GM21423 (cell line): Measurements from ENCODE around the gene ZNF492.
"Not testable (repeated sequence)": the region's sequence is repeated elsewhere in the genome, so short reads cannot be mapped to it uniquely, and the experiment has no call there.

Experiments
- ATAC-seq: cut with Tn5 transposase; IDR thresholded peaks from one replicate; pipeline ENCODE4 v1.9.1; 2021; ENCODE audit warnings: mild to moderate bottlenecking, moderate library complexity; ENCODE audit not compliant: unreplicated experiment

Gene ZNF492

DNA sequence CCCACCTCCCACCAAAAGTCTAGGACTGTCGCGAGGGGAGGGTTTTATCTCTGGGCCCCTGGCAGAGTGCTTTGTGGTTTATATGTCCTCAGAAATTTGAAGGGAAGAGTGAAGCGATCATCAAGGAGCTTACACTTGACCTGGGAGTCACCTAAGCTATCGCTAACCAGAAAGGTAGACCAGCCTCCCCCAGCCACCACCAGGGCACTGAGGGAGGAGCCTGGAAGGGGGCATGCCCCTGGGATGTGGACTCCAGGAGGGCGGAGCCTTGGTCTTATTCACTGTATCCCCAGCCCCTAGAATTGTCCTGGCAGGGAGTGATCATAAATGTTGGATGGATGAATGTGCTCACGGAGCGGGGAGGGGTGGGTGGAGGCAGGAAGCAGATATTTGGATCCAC, 16.9 kb upstream of the ZNF492 start:
- not testable (repeated sequence) for ATAC-seq

- no peak for ATAC-seq
These were observed 16.4 kb upstream of the ZNF492 start for GRCh38 chr19:22617614-22618320.

DNA sequence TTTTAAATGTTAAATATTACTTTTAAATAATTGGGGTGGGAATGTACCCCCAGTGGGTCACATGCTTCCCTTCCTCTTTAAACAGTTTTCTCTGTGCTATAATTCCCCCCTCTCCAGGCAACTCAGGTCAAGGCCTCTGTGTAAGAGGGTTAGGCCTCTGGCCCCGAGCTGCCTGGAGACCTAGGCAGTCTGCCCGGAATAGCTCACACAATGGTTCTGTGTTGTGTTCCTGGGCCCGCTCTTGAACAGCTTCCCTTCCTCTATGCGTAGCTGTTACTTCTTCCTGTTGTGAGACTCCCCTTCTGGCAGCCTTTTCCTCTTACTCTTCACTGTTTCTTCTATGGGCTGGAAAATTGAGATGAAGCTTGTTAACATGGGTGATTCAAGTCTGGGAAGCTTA, 14.8 kb upstream of the ZNF492 start:
- ATAC-seq, result no peak

DNA sequence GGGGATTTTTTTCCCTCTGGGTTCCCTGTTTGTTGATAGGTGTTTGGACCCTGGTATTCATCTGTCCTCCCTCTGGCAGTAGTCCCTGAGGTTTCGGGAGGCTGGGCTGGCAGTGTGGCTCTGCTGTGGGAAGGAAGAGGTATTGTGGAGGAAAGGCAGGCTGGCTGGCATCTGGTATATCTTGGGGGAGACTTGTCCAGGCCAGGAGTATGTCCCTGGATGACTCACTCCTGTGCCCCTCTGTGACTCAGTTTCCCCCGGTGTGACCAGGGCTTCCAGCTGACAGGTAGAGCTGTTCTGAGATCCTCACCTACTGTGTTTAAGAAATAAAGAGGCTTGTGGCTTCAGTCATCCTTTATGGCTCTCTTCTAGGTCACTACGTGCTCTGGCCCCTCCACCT, 14.2 kb upstream of the ZNF492 start:
- no peak for ATAC-seq

- no peak for ATAC-seq
These were observed 13.7 kb upstream of the ZNF492 start for GRCh38 chr19:22620401-22620800.

DNA sequence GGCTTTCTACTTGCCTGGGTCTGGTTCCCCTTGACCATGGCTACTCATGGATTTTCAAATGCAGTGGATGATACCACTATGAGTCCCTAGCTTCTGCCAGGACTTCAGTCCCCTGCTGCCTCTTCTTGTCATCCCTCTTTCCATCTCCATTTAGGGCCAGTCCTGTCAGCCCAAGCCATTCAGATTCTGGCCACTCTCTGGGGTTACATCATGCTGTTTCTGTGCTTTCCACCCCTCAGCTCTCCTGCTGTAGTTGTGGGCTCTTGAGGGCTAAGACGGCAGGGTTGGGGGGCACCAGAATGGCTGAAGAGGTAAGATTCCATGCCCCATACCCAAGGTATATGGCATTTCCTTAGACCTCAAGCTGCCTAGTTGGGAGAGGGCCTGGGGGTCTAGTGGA, 13.2 kb upstream of the ZNF492 start:
- no peak for ATAC-seq

DNA sequence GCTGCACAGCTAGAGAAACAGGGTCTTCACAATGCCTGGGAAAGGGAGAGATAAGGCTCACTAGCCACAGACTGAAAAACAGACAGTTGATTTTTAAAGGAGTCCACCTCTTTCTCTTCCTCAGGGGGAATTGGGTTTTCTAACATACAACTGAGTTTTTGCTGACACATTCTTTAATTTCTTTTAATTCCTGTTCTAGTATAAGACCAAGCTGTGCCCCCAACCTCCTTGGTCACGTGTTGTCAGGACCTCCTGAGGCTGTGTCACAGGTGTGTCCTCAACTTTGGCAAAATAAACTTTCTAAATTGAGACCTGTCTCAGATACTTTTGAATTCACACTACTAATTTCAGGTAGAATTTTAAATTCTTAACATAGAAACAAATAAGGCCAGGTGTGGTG, 12.1 kb upstream of the ZNF492 start:
- no peak for ATAC-seq

GRCh38 chr19:22622901-22623840, 11.0 kb upstream of the ZNF492 start:
- no peak for ATAC-seq

DNA sequence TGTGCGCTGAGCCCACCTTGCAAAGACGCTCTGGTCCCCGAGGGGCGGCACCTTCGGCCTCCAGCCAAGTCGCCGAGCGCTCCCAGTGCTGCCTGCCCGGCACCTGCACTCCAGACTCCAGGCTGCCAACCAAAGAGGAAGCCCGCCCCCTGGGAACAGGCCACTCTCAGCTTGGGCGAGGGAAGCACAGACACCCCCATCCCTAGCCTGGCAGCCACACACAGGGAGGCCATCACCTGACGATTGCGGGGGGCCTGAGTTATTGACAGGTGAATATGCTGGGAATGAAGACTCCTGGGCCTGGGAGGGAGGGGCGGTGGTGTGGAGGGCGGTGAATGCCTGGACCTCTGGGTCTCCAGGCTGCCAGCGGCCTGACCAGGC, 10.3 kb upstream of the ZNF492 start:
- ATAC-seq, result no peak

DNA sequence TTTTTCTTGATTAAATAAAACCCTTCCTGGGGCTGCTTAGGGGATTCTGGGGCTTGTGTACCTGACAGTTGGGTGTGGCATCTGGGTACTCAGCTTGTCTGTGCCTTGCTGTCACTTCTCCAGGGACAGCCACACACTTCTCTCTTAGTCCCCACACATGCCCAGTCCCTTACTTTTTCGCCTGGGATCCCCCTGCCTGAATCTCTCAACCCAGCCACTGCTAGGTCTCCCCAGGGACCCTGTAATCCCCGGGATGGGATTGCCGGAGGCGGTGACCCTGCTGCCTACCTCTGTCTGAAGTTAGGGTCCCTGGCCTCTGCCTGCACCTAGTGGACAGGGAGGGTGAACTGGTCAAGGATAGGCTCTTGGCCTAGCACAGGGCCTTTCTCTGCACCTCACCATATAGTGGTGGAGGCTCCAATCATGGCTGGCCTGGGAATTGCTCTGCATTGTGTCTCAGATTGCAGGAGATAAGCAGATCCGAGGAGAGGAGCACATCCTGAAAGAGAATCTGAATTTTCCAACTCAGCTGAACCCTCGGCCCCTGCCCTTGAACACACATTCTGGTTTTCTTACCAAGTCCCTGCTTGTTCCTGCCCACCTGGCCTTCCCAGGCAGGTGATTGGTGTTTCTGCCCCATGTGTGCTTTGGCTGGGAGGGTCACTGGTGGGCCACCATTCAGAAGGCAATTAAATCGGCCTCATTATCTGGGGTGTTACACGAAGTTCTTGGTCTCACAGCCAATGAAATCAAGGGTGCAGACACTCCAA, 8.7 kb upstream of the ZNF492 start:
- no peak for ATAC-seq

DNA sequence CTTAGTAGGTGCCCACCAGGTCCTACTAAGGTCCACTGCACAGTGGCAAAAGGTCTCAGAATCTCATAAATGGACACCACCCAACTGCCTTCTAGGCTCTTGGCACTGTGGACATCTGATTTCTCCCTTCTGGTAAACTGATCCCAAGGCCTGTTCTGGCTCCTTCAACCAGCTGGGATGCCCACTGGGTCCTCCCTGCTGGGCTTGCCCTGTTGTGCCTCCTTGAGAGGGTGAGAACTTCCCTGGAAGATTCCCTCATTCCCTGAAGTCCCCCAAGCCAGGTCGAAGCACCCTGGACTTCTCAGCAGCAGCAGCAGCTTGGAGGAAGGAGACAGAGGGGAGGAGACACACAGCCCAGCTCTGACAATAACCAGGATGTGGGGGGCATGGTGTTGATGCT, 6.6 kb upstream of the ZNF492 start:
- ATAC-seq, result no peak

- no peak for ATAC-seq
These were observed 5.7 kb upstream of the ZNF492 start for GRCh38 chr19:22628401-22628800.

- no peak for ATAC-seq
These were observed 315 bp downstream of the ZNF492 start for GRCh38 chr19:22634450-22634827.

DNA sequence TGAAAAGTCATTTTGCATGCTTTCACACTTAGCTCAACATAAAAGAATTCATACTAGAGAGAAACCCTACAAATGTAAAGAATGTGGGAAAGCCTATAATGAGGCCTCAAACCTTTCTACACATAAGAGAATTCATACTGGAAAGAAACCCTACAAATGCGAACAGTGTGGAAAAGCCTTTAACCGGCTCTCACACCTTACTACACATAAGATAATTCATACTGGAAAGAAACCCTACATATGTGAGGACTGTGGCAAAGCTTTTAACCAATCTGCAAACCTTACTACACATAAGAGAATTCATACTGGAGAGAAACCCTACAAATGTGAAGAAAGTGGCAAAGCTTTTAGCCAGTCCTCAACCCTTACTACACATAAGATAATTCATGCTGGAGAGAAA, 51.4 kb downstream of the ZNF492 start:
- not testable (repeated sequence) for ATAC-seq

GRCh38 chr19:22702661-22703060, 68.5 kb downstream of the ZNF492 start:
- ATAC-seq, result not testable (repeated sequence)

DNA sequence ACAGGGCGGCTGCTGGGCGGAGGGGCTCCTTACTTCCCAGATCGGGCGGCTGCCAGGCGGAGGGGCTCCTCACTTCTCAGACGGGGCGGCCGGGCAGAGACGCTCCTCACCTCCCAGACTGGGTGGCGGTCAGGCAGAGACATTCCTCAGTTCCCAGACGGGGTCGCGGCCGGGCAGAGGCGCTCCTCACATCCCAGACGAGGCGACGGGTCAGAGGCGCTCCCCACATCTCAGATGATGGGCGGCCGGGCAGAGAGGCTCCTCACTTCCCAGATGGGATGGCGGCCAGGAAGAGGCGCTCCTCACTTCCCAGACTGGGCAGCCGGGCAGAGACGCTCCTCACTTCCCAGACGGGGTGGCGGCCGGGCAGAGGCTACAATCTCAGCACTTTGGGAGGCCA, 69.0 kb downstream of the ZNF492 start:
- ATAC-seq, result not testable (repeated sequence)

DNA sequence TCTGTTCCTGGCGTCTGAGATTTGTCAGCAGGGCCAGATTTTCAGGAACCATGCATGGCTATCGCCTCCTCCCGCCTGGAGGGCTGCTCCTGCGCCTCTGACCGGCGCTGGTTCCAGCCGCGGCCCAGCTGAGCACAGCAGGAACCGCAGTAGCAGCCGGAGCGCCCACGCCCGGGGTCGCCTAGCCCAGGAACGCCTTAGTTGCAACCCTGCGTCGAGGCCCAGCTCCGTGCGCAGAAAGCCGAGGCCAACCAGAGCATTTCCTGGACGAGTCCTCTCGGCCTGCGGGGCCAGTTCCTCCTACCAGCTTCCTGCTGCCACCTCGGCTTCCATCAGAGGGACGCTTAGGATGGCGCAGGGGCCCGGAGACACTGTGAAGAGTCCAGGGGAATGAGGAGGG, 74.9 kb downstream of the ZNF492 start:
- no peak for ATAC-seq
